Mesenchymal stem cell (in vitro differentiated cells and primary cell): ENCODE results near the gene FXYD5.

Source experiments
- DNase-seq: peaks from one replicate; pipeline ENCODE4 v3.0.0-alpha.2; 2013
- H2AFZ ChIP-seq: one replicate; pipeline ENCODE4 v1.6.1; 2013; ENCODE audit warnings: low read depth, mild to moderate bottlenecking, control low read depth, inconsistent platforms, low read length, moderate library complexity
- H2AK5ac ChIP-seq: 2 replicates; pipeline ENCODE4 v1.6.1; 2013; ENCODE audit warnings: low read length, moderate library complexity, mild to moderate bottlenecking, inconsistent platforms; ENCODE audit not compliant: severe bottlenecking
- H2BK120ac ChIP-seq: one replicate; pipeline ENCODE4 v1.6.1; 2013; ENCODE audit warnings: low read depth, mild to moderate bottlenecking, inconsistent platforms, low read length, moderate library complexity
- H2BK12ac ChIP-seq, 2 experiments: one replicate each; pipeline ENCODE4 v1.6.1; 2013; ENCODE audit warnings: inconsistent platforms in 2 of 2, low read length in 2 of 2, mild to moderate bottlenecking in 2 of 2, moderate library complexity in 2 of 2, control low read depth in 1 of 2
- H2BK15ac ChIP-seq: one replicate; pipeline ENCODE4 v1.6.1; 2013; ENCODE audit warnings: mild to moderate bottlenecking, low read depth, inconsistent platforms; ENCODE audit not compliant: poor library complexity, severe bottlenecking
- H2BK5ac ChIP-seq: 2 replicates; pipeline ENCODE4 v1.6.1; 2013; ENCODE audit warnings: low read depth, mild to moderate bottlenecking, low read length, control low read depth, inconsistent platforms; ENCODE audit not compliant: poor library complexity, severe bottlenecking
- H3K14ac ChIP-seq, 2 experiments: one replicate each; pipeline ENCODE4 v1.6.1; 2013; ENCODE audit warnings: inconsistent platforms in 2 of 2, low read length in 2 of 2, control low read depth in 1 of 2, mild to moderate bottlenecking in 1 of 2, moderate library complexity in 1 of 2
- H3K18ac ChIP-seq, 2 experiments: one replicate each; pipeline ENCODE4 v1.6.1; 2013; ENCODE audit warnings: inconsistent platforms in 2 of 2, low read length in 2 of 2, control low read depth in 1 of 2, low read depth in 1 of 2, mild to moderate bottlenecking in 1 of 2
- H3K23ac ChIP-seq, 2 experiments: one replicate each; pipeline ENCODE4 v1.6.1; 2013; ENCODE audit warnings: inconsistent platforms in 2 of 2, low read length in 2 of 2, mild to moderate bottlenecking in 2 of 2, moderate library complexity in 2 of 2, control low read depth in 1 of 2
- H3K27ac ChIP-seq: 2 replicates; pipeline ENCODE4 v1.5.1; 2013; ENCODE audit warnings: mild to moderate bottlenecking, moderate library complexity, low read length, control low read depth, inconsistent platforms; ENCODE audit not compliant: poor library complexity, severe bottlenecking
- H3K27me3 ChIP-seq, 2 experiments: 2 replicates each; pipeline versions ENCODE4 v1.6.1 to v1.7.0; 2013; ENCODE audit warnings: low read length in 2 of 2, mild to moderate bottlenecking in 2 of 2, moderate library complexity in 2 of 2, control low read depth in 1 of 2, inconsistent platforms in 1 of 2; ENCODE audit not compliant: control insufficient read depth in 1 of 2, insufficient read depth in 1 of 2
- H3K36me3 ChIP-seq, 2 experiments: 2 replicates each; pipeline versions ENCODE4 v1.6.1 to v1.7.0; 2013; ENCODE audit warnings: low read length in 2 of 2, control low read depth in 1 of 2, inconsistent platforms in 1 of 2, low read depth in 1 of 2, mild to moderate bottlenecking in 1 of 2; ENCODE audit not compliant: insufficient read depth in 2 of 2, control insufficient read depth in 1 of 2
- H3K4ac ChIP-seq, 2 experiments: one replicate each; pipeline ENCODE4 v1.6.1; 2013; ENCODE audit warnings: inconsistent platforms in 2 of 2, low read length in 2 of 2, mild to moderate bottlenecking in 2 of 2, moderate library complexity in 2 of 2, control low read depth in 1 of 2, low read depth in 1 of 2
- H3K4me1 ChIP-seq: 2 replicates; pipeline ENCODE4 v1.6.1; 2013; ENCODE audit warnings: low read depth, low read length, control low read depth; ENCODE audit not compliant: control insufficient read depth, insufficient read depth
- H3K4me2 ChIP-seq: 2 replicates; pipeline ENCODE4 v1.6.1; 2013; ENCODE audit warnings: low read length, mild to moderate bottlenecking, inconsistent platforms; ENCODE audit not compliant: poor library complexity, severe bottlenecking
- H3K4me3 ChIP-seq, 2 experiments: 2 replicates each; pipeline versions ENCODE4 v1.5.1 to v1.7.0; 2013; ENCODE audit warnings: low read length in 2 of 2, mild to moderate bottlenecking in 2 of 2, control low read depth in 1 of 2, low read depth in 1 of 2; ENCODE audit not compliant: insufficient read depth in 1 of 2
- H3K79me1 ChIP-seq: replicated peaks from 2 replicates; pipeline ENCODE4 v1.6.1; 2013; ENCODE audit warnings: mild to moderate bottlenecking, control low read depth, low read length, inconsistent platforms; ENCODE audit not compliant: poor library complexity, severe bottlenecking
- H3K9ac ChIP-seq: 2 replicates; pipeline ENCODE4 v1.7.0; 2013; ENCODE audit warnings: mild to moderate bottlenecking, low read length, moderate library complexity
- H3K9me3 ChIP-seq: 2 replicates; pipeline ENCODE4 v1.7.0; 2013; ENCODE audit warnings: mild to moderate bottlenecking, low read length; ENCODE audit not compliant: control insufficient read depth
- H4K8ac ChIP-seq: one replicate; pipeline ENCODE4 v1.6.1; 2013; ENCODE audit warnings: inconsistent platforms, mild to moderate bottlenecking, low read length, moderate library complexity
- H4K91ac ChIP-seq: one replicate; pipeline ENCODE4 v1.6.1; 2013; ENCODE audit warnings: mild to moderate bottlenecking, low read length, inconsistent platforms
- WGBS: methylation state at CpG from one replicate; pipeline ENCODE4 v1.1.7; 2013; ENCODE audit warnings: mixed read lengths; 5-methylcytosine and 5-hydroxymethylcytosine counted together

Gene FXYD5

GRCh38 chr19:35177377-35178274 is 23.1 kb downstream of the FXYD5 start:
- no peak overlapping the region for H3K18ac ChIP-seq
- peaks cover 1% of the 10 kb centered on the region for H3K4me1 ChIP-seq
- no peak overlapping the region for H3K4ac ChIP-seq
- H3K14ac ChIP-seq: no peak overlapping the region
- no peak overlapping the region for H3K23ac ChIP-seq
- no peak overlapping the region for H2BK15ac ChIP-seq
- no peak overlapping the region for H4K8ac ChIP-seq
- no peak overlapping the region for H2BK120ac ChIP-seq
- peaks cover 0 to 2% of the 10 kb centered on the region in 2 experiments for H3K36me3 ChIP-seq
- H3K4me3 ChIP-seq: no peak overlapping the region
- H3K27ac ChIP-seq: no peak overlapping the region
- no peak overlapping the region for H2BK5ac ChIP-seq
- WGBS: 67% methylated on average over 4 of the region's 7 CpGs
- H2BK12ac ChIP-seq: no peak overlapping the region
- no peak overlapping the region for H2AK5ac ChIP-seq
- no peak overlapping the region for H3K4me2 ChIP-seq
- DNase-seq: no peak
- H3K9me3 ChIP-seq: peaks cover 3% of the 10 kb centered on the region
- H3K79me1 ChIP-seq: no peaks in the 10 kb centered on the region
- H4K91ac ChIP-seq: no peak overlapping the region
- H3K9ac ChIP-seq: no peak overlapping the region
- H3K27me3 ChIP-seq: no peaks in the 10 kb centered on the region
- no peak overlapping the region for H2AFZ ChIP-seq

GRCh38 chr19:35178701-35179100 is 24.2 kb downstream of the FXYD5 start:
- Histone ChIP-seq H2BK12ac (no peak overlapping the region), H4K91ac (no peak overlapping the region), H3K23ac (no peak overlapping the region), H3K4ac (no peak overlapping the region), H2BK5ac (no peak overlapping the region), H3K9ac (peak overlapping the region; percentile 42), H3K36me3 (no peaks in the 10 kb centered on the region), H4K8ac (no peak overlapping the region), H3K4me1 (peaks cover 1% of the 10 kb centered on the region), H3K27ac (no peak overlapping the region), H3K18ac (no peak overlapping the region), H2BK15ac (no peak overlapping the region), H2BK120ac (no peak overlapping the region), H3K27me3 (no peaks in the 10 kb centered on the region), H2AK5ac (no peak overlapping the region), H3K14ac (no peak overlapping the region), H3K4me3 (no peak overlapping the region), H3K9me3 (peaks cover 3% of the 10 kb centered on the region), H3K79me1 (no peaks in the 10 kb centered on the region), H3K4me2 (no peak overlapping the region), H2AFZ (no peak overlapping the region)
- no peak for DNase-seq
- WGBS: 48% methylated on average over 2 of the region's 2 CpGs

GRCh38 chr19:35179830-35180229 is 25.3 kb downstream of the FXYD5 start:
- no peak overlapping the region for H3K4me3 ChIP-seq
- no peaks in the 10 kb centered on the region for H3K79me1 ChIP-seq
- H4K91ac ChIP-seq: no peak overlapping the region
- no peak overlapping the region for H2BK12ac ChIP-seq
- H3K23ac ChIP-seq: no peak overlapping the region
- H4K8ac ChIP-seq: no peak overlapping the region
- H2BK15ac ChIP-seq: no peak overlapping the region
- peaks cover 13% of the 10 kb centered on the region for H3K9me3 ChIP-seq
- no peaks in the 10 kb centered on the region for H3K27me3 ChIP-seq
- no peak overlapping the region for H3K9ac ChIP-seq
- no peak overlapping the region for H2AK5ac ChIP-seq
- peaks cover 1% of the 10 kb centered on the region for H3K4me1 ChIP-seq
- no peaks in the 10 kb centered on the region for H3K36me3 ChIP-seq
- H2AFZ ChIP-seq: no peak overlapping the region
- H2BK5ac ChIP-seq: no peak overlapping the region
- no peak overlapping the region for H2BK120ac ChIP-seq
- DNase-seq: no peak
- 74% methylated on average over 3 of the region's 3 CpGs for WGBS
- H3K14ac ChIP-seq: no peak overlapping the region
- no peak overlapping the region for H3K18ac ChIP-seq
- no peak overlapping the region for H3K27ac ChIP-seq
- H3K4ac ChIP-seq: no peak overlapping the region
- no peak overlapping the region for H3K4me2 ChIP-seq

GRCh38 chr19:35181387-35181786 is 26.9 kb downstream of the FXYD5 start:
- Histone ChIP-seq H3K23ac (no peak overlapping the region), H3K4ac (no peak overlapping the region), H2AFZ (no peak overlapping the region), H3K27ac (no peak overlapping the region), H3K14ac (no peak overlapping the region), H3K18ac (no peak overlapping the region), H3K9me3 (peaks cover 19% of the 10 kb centered on the region), H4K91ac (no peak overlapping the region), H2BK15ac (no peak overlapping the region), H3K36me3 (no peaks in the 10 kb centered on the region), H3K4me2 (no peak overlapping the region), H3K27me3 (no peaks in the 10 kb centered on the region), H2BK5ac (no peak overlapping the region), H3K79me1 (no peaks in the 10 kb centered on the region), H3K9ac (no peak overlapping the region), H2BK12ac (no peak overlapping the region), H3K4me1 (no peaks in the 10 kb centered on the region), H4K8ac (no peak overlapping the region), H2BK120ac (no peak overlapping the region), H2AK5ac (no peak overlapping the region), H3K4me3 (no peak overlapping the region)
- 40% methylated on average over 1 of the region's 1 CpG for WGBS
- no peak for DNase-seq
